Astrocyte (in vitro differentiated cells and primary cell): ENCODE results near the gene TAGLN3. TPM values are rescaled to one million over a fixed set of nuclear protein-coding genes. Genes with fewer than 3 reads are reported as not detected.

Experiments used
- DNase-seq: peaks from one replicate; pipeline ENCODE4 v3.0.0-alpha.2; 2010; ENCODE audit warnings: low read depth
- FAIRE-seq: peaks from 2 replicates; lab custom pipeline; 2011; peaks lifted over from hg19 to GRCh38; lab: Jason Lieb, UNC
- H2AFZ ChIP-seq: 2 replicates; pipeline ENCODE4 v1.6.0; 2012; ENCODE audit warnings: low read depth, low read length, inconsistent platforms
- H3K27ac ChIP-seq: 2 replicates; pipeline ENCODE4 v1.5.1; 2011; ENCODE audit warnings: low read depth, low read length, inconsistent platforms
- H3K27me3 ChIP-seq: 2 replicates; pipeline ENCODE4 v1.6.0; 2011; ENCODE audit warnings: low read length, inconsistent platforms; ENCODE audit not compliant: insufficient read depth
- H3K36me3 ChIP-seq: 2 replicates; pipeline ENCODE4 v1.5.1; 2011; ENCODE audit warnings: low read length, inconsistent platforms; ENCODE audit not compliant: insufficient read depth
- H3K4me1 ChIP-seq: 2 replicates; pipeline ENCODE4 v1.5.1; 2011; ENCODE audit warnings: low read length, inconsistent platforms; ENCODE audit not compliant: insufficient read depth
- H3K4me2 ChIP-seq: 2 replicates; pipeline ENCODE4 v1.6.0; 2012; ENCODE audit warnings: low read length, inconsistent platforms
- H3K4me3 ChIP-seq: 2 replicates; pipeline ENCODE4 v1.5.1; 2011; ENCODE audit warnings: low read depth, mild to moderate bottlenecking, low read length, inconsistent platforms; ENCODE audit not compliant: insufficient read depth
- H3K79me2 ChIP-seq: 2 replicates; pipeline ENCODE4 v1.6.0; 2012; ENCODE audit warnings: mild to moderate bottlenecking, low read length, inconsistent platforms; ENCODE audit not compliant: insufficient read depth
- H3K9ac ChIP-seq: 2 replicates; pipeline ENCODE4 v1.6.0; 2012; ENCODE audit warnings: mild to moderate bottlenecking, low read length, inconsistent platforms
- H3K9me3 ChIP-seq: 2 replicates; pipeline ENCODE4 v1.5.1; 2012; ENCODE audit warnings: low read depth, mild to moderate bottlenecking, low read length, inconsistent platforms; ENCODE audit not compliant: insufficient read depth
- H4K20me1 ChIP-seq: 2 replicates; pipeline ENCODE4 v1.6.0; 2012; ENCODE audit warnings: low read length, inconsistent platforms; ENCODE audit not compliant: insufficient read depth
- H3K27ac Mint-ChIP-seq: one replicate; pipeline ENCODE4 v1.8.0; 2021; ENCODE audit warnings: mild to moderate bottlenecking, mixed read lengths; ENCODE audit not compliant: unreplicated experiment
- H3K27me3 Mint-ChIP-seq: one replicate; pipeline ENCODE4 v1.8.0; 2021; ENCODE audit warnings: low read depth, mixed read lengths; ENCODE audit not compliant: unreplicated experiment
- H3K36me3 Mint-ChIP-seq: one replicate; pipeline ENCODE4 v1.8.0; 2021; ENCODE audit warnings: low read depth, mixed read lengths; ENCODE audit not compliant: unreplicated experiment
- H3K4me1 Mint-ChIP-seq: one replicate; pipeline ENCODE4 v1.8.0; 2021; ENCODE audit warnings: low read depth, mixed read lengths; ENCODE audit not compliant: unreplicated experiment
- H3K4me3 Mint-ChIP-seq: one replicate; pipeline ENCODE4 v1.8.0; 2021; ENCODE audit warnings: mild to moderate bottlenecking, moderate library complexity, mixed read lengths; ENCODE audit not compliant: unreplicated experiment
- H3K9me3 Mint-ChIP-seq: one replicate; pipeline ENCODE4 v1.8.0; 2021; ENCODE audit warnings: mild to moderate bottlenecking, mixed read lengths; ENCODE audit not compliant: unreplicated experiment
- CTCF ChIP-seq: IDR thresholded peaks from 2 replicates; pipeline ENCODE4 v1.5.1; 2011; ENCODE audit warnings: low read depth, mild to moderate bottlenecking, inconsistent platforms, low read length, moderate library complexity; ENCODE audit not compliant: insufficient read depth
- EZH2 ChIP-seq: IDR thresholded peaks from 2 replicates; pipeline ENCODE4 v1.6.1; 2012; ENCODE audit warnings: mild to moderate bottlenecking, low read length, inconsistent platforms; ENCODE audit not compliant: insufficient read depth
- total RNA-seq: library from RNA; stranded (reverse); gene quantifications from 2 replicates; pipeline ENCODE4 v1.2.1, GENCODE V29; 2021

The TAGLN3 gene
- total RNA-seq, 1 donor from 2014 or later = 8.7 TPM

GRCh38 chr3:112003321-112004080 lies 4.8 kb downstream of the TAGLN3 start:
- no peak overlapping the region for H3K9ac ChIP-seq
- Mint-ChIP-seq H3K9me3 (no peaks in the 10 kb centered on the region), H3K36me3 (no peaks in the 10 kb centered on the region), H3K27me3 (no peaks in the 10 kb centered on the region), H3K27ac (no peak overlapping the region), H3K4me3 (no peak overlapping the region), H3K4me1 (peaks cover 59% of the 10 kb centered on the region)
- no peaks in the 10 kb centered on the region for H3K9me3 ChIP-seq
- peak overlapping the region; percentile 99 for H3K4me2 ChIP-seq
- peaks cover 45% of the 10 kb centered on the region for H3K4me1 ChIP-seq
- DNase-seq (no peak), FAIRE-seq (no peak)
- no peak overlapping the region for H3K4me3 ChIP-seq
- H3K27ac ChIP-seq = no peak overlapping the region
- TF ChIP-seq CTCF = no peak
- no peak for TF ChIP-seq EZH2
- peaks cover 32% of the 10 kb centered on the region for H3K79me2 ChIP-seq
- no peak overlapping the region for H2AFZ ChIP-seq
- H4K20me1 ChIP-seq = no peaks in the 10 kb centered on the region
- H3K27me3 ChIP-seq = no peaks in the 10 kb centered on the region
- peaks cover 6% of the 10 kb centered on the region for H3K36me3 ChIP-seq

GRCh38 chr3:112004187-112004586 lies 5.5 kb downstream of the TAGLN3 start:
- Mint-ChIP-seq H3K27ac (no peak overlapping the region), H3K27me3 (no peaks in the 10 kb centered on the region), H3K36me3 (no peaks in the 10 kb centered on the region), H3K4me3 (peak overlapping the region; percentile 45), H3K4me1 (peaks cover 58% of the 10 kb centered on the region), H3K9me3 (no peaks in the 10 kb centered on the region)
- Histone ChIP-seq H3K4me3 (no peak overlapping the region), H3K36me3 (peaks cover 11% of the 10 kb centered on the region), H3K27me3 (no peaks in the 10 kb centered on the region), H3K4me1 (peaks cover 44% of the 10 kb centered on the region), H4K20me1 (no peaks in the 10 kb centered on the region), H3K4me2 (no peak overlapping the region), H3K79me2 (peaks cover 26% of the 10 kb centered on the region), H2AFZ (no peak overlapping the region), H3K9me3 (no peaks in the 10 kb centered on the region), H3K27ac (no peak overlapping the region), H3K9ac (no peak overlapping the region)
- no peak for TF ChIP-seq EZH2
- no peak for TF ChIP-seq CTCF
- no peak for FAIRE-seq
- DNase-seq = no peak

GRCh38 chr3:112004669-112005068 lies 5.9 kb downstream of the TAGLN3 start:
- FAIRE-seq (no peak), DNase-seq (no peak)
- Histone ChIP-seq H3K4me2 (peak overlapping the region; percentile 13), H3K4me3 (no peak overlapping the region), H3K9ac (no peak overlapping the region), H3K27ac (no peak overlapping the region), H3K79me2 (peaks cover 21% of the 10 kb centered on the region), H2AFZ (no peak overlapping the region), H3K4me1 (peaks cover 44% of the 10 kb centered on the region), H3K9me3 (no peaks in the 10 kb centered on the region), H3K27me3 (no peaks in the 10 kb centered on the region), H4K20me1 (no peaks in the 10 kb centered on the region), H3K36me3 (peaks cover 14% of the 10 kb centered on the region)
- H3K9me3 Mint-ChIP-seq = peaks cover under 1% of the 10 kb centered on the region
- no peaks in the 10 kb centered on the region for H3K36me3 Mint-ChIP-seq
- H3K27me3 Mint-ChIP-seq = no peaks in the 10 kb centered on the region
- peaks cover 56% of the 10 kb centered on the region for H3K4me1 Mint-ChIP-seq
- H3K4me3 Mint-ChIP-seq = peak overlapping the region; percentile 45
- H3K27ac Mint-ChIP-seq = no peak overlapping the region
- TF ChIP-seq EZH2 (no peak), CTCF (no peak)
